Measurements from ENCODE around the gene SH2D2A.
A peak's percentile ranks its signal among the peaks of the same experiment; 100 is the strongest.

Gene SH2D2A

GRCh38 chr1:156815961-156816422, 656 bp downstream of the SH2D2A start:
- no peak for DNase-seq (ENCODE audit: low read depth)
- H3K4me3 ChIP-seq (ENCODE audit: control insufficient read depth, low read depth, low read length) = no peak overlapping the region
- TF ChIP-seq CTCF (IDR thresholded peaks at IDR 0.05; ENCODE audit: control insufficient read depth, insufficient read depth, low read depth, low read length, missing control alignments) = no peak

GRCh38 chr1:156815307-156815826, 1.3 kb downstream of the SH2D2A start:
- no peak overlapping the region for H3K4me3 ChIP-seq (ENCODE audit: control insufficient read depth, low read depth, low read length)
- peak; percentile 74 for DNase-seq (ENCODE audit: low read depth)
- no peak for TF ChIP-seq CTCF (IDR thresholded peaks at IDR 0.05; ENCODE audit: control insufficient read depth, insufficient read depth, low read depth, low read length, missing control alignments)

GRCh38 chr1:156814571-156815260, 1.9 kb downstream of the SH2D2A start:
- no peak for DNase-seq (ENCODE audit: low read depth)
- no peak overlapping the region for H3K4me3 ChIP-seq (ENCODE audit: control insufficient read depth, low read depth, low read length)
- TF ChIP-seq CTCF (IDR thresholded peaks at IDR 0.05; ENCODE audit: control insufficient read depth, insufficient read depth, low read depth, low read length, missing control alignments) = no peak

- TF ChIP-seq CTCF (IDR thresholded peaks at IDR 0.05; ENCODE audit: control insufficient read depth, insufficient read depth, low read depth, low read length, missing control alignments) = peak; percentile 48
- no peak overlapping the region; the same call in 1 of the 2 replicates for H3K4me3 ChIP-seq (ENCODE audit: control insufficient read depth, low read depth, low read length)
- DNase-seq (ENCODE audit: low read depth) = no peak
These were observed 2.7 kb downstream of the SH2D2A start for GRCh38 chr1:156813750-156814570.

- TF ChIP-seq CTCF (IDR thresholded peaks at IDR 0.05; ENCODE audit: control insufficient read depth, insufficient read depth, low read depth, low read length, missing control alignments) = no peak
- no peak for DNase-seq (ENCODE audit: low read depth)
- H3K4me3 ChIP-seq (ENCODE audit: control insufficient read depth, low read depth, low read length) = no peak overlapping the region
These were observed 3.4 kb downstream of the SH2D2A start for GRCh38 chr1:156813298-156813697.

- no peak for TF ChIP-seq CTCF (IDR thresholded peaks at IDR 0.05; ENCODE audit: control insufficient read depth, insufficient read depth, low read depth, low read length, missing control alignments)
- H3K4me3 ChIP-seq (ENCODE audit: control insufficient read depth, low read depth, low read length) = no peak overlapping the region
- no peak for DNase-seq (ENCODE audit: low read depth)
These were observed 4.2 kb downstream of the SH2D2A start for GRCh38 chr1:156812293-156812990.

Measured in AG09309 (cell line).